K562 (cell line): ENCODE results near the gene NAT14. TPM values are rescaled to one million over a fixed set of nuclear protein-coding genes. Genes with fewer than 3 reads are reported as not detected.

Source experiments
- ATAC-seq: fragments of 200-7000 bp; cut with Tn5 transposase; 3 replicates; pipeline ENCODE4 v1.9.1; 2020; ENCODE audit warnings: moderate library complexity
- BruUV-seq: library from RNA; stranded (reverse); fragments of 400-500 nt; replicated peaks from 2 replicates; lab custom pipeline; 2021; lab: Mats Ljungman, UMichigan
- CTCF ChIA-PET: fragments of 300-600 bp; formaldehyde crosslinking; extraction: SDS; loops from one replicate; lab custom pipeline; 2021; ENCODE audit warnings: low intra/inter-chr PET ratio; lab: Yijun Ruan, JAX
- POLR2A ChIA-PET: fragments of 300-600, 350-650 bp; sonication (Branson Sonifier 250); formaldehyde crosslinking; extraction: SDS; loops from one replicate; lab custom pipeline; 2021; ENCODE audit warnings: antibody characterized with exemption, inconsistent platforms; lab: Yijun Ruan, JAX
- DNase-seq, 4 experiments: peaks; one replicate each; pipeline versions ENCODE4 v3.0.0 to v3.0.0-alpha.2; 2011 to 2018; ENCODE audit warnings: low spot score in 3 of 4, mixed read lengths in 3 of 4; ENCODE audit errors: extremely low read depth in 1 of 4
- FAIRE-seq: peaks from 2 replicates; lab custom pipeline; 2011; peaks lifted over from hg19 to GRCh38; lab: Jason Lieb, UNC
- H2AFZ ChIP-seq: 2 replicates; pipeline ENCODE4 v1.6.0; 2011; ENCODE audit warnings: low read depth, low read length, control low read depth, inconsistent platforms
- H3K27ac ChIP-seq: fragments of 200-600 bp; 3 replicates; pipeline ENCODE4 v1.8.0; 2011; ENCODE audit warnings: low read depth, mild to moderate bottlenecking, control low read depth, inconsistent platforms, low read length, moderate library complexity, mixed read lengths; ENCODE audit errors: extremely low read depth
- H3K27me3 ChIP-seq, 2 experiments: fragments of 300-600 bp in 1 of 2; 2 replicates in 1 of 2; 3 replicates in 1 of 2; pipeline versions ENCODE4 v1.6.0 to v1.8.0; 2011; ENCODE audit warnings: inconsistent platforms in 2 of 2, low read length in 2 of 2, mild to moderate bottlenecking in 1 of 2, mixed read lengths in 1 of 2, moderate library complexity in 1 of 2; ENCODE audit not compliant: control insufficient read depth in 2 of 2, insufficient read depth in 2 of 2
- H3K36me3 ChIP-seq: fragments of 300-600 bp; 3 replicates; pipeline ENCODE4 v1.8.0; 2011; ENCODE audit warnings: mild to moderate bottlenecking, low read length, inconsistent platforms; ENCODE audit not compliant: control insufficient read depth, insufficient read depth
- H3K4me1 ChIP-seq, 2 experiments: fragments of 200-600 bp in 1 of 2; replicated peaks in 1 of 2; 2 replicates in 1 of 2; 3 replicates in 1 of 2; pipeline versions ENCODE4 v1.5.1 to v1.8.0; 2011; ENCODE audit warnings: inconsistent platforms in 2 of 2, low read length in 2 of 2, mild to moderate bottlenecking in 1 of 2, mixed read lengths in 1 of 2, moderate library complexity in 1 of 2; ENCODE audit not compliant: control insufficient read depth in 2 of 2, insufficient read depth in 2 of 2
- H3K4me2 ChIP-seq: 2 replicates; pipeline ENCODE4 v1.6.1; 2011; ENCODE audit warnings: low read length, control low read depth, inconsistent platforms, mixed read lengths; ENCODE audit not compliant: insufficient read depth
- H3K4me3 ChIP-seq: fragments of 200-600 bp; sonication (generic), shearing (Covaris generic); 2 replicates; pipeline ENCODE4 v1.5.1; 2016; ENCODE audit warnings: control low read depth, inconsistent platforms
- H3K79me2 ChIP-seq: fragments of 200-600 bp; 3 replicates; pipeline ENCODE4 v1.8.0; 2011; ENCODE audit warnings: low read length, inconsistent platforms; ENCODE audit not compliant: control insufficient read depth, insufficient read depth
- H3K9ac ChIP-seq, 2 experiments: 2 replicates each; pipeline versions ENCODE4 v1.6.0 to v1.6.1; 2011; ENCODE audit warnings: low read depth in 2 of 2, low read length in 2 of 2, control low read depth in 1 of 2, inconsistent platforms in 1 of 2, mild to moderate bottlenecking in 1 of 2, mixed read lengths in 1 of 2; ENCODE audit not compliant: insufficient read depth in 1 of 2
- H3K9me1 ChIP-seq: one replicate; pipeline ENCODE4 v1.6.0; 2011; ENCODE audit warnings: inconsistent platforms, mild to moderate bottlenecking, low read length, moderate library complexity; ENCODE audit not compliant: control insufficient read depth, insufficient read depth
- H3K9me3 ChIP-seq: replicated peaks from 2 replicates; pipeline ENCODE4 v1.5.1; 2011; ENCODE audit warnings: low read depth, low read length, inconsistent platforms; ENCODE audit not compliant: control insufficient read depth, insufficient read depth
- H4K20me1 ChIP-seq: replicated peaks from 2 replicates; pipeline ENCODE4 v1.6.1; 2011; ENCODE audit warnings: low read length, inconsistent platforms, mixed read lengths; ENCODE audit not compliant: control insufficient read depth, insufficient read depth
- ADNP ChIP-seq: fragments of 200-800 bp; sonication (Bioruptor generic); IDR thresholded peaks from 2 replicates; pipeline ENCODE4 v1.6.1; 2016; ENCODE audit warnings: missing genetic modification characterization, missing compliant biosample characterization
- BCOR ChIP-seq: fragments of 450-650 bp; IDR thresholded peaks from 2 replicates; pipeline ENCODE4 v1.6.1; 2016
- ELF4 ChIP-seq: fragments of 450-650 bp; formaldehyde crosslinking; IDR thresholded peaks from 2 replicates; pipeline ENCODE4 v1.4.0; 2022; ENCODE audit warnings: missing genetic modification characterization
- HDAC2 ChIP-seq: fragments of 450-650 bp; IDR thresholded peaks from 2 replicates; pipeline ENCODE4 v1.6.1; 2016; ENCODE audit warnings: mild to moderate bottlenecking
- KDM1A ChIP-seq, 2 experiments: fragments of 450-650 bp; IDR thresholded peaks; 2 replicates each; pipeline ENCODE4 v1.6.1; 2016; ENCODE audit warnings: mild to moderate bottlenecking in 2 of 2
- RBM15 ChIP-seq: fragments of 200-400 bp; formaldehyde crosslinking; IDR thresholded peaks from 2 replicates; pipeline ENCODE4 v1.6.1; 2018; ENCODE audit warnings: mild to moderate bottlenecking, low read length, moderate library complexity; ENCODE audit not compliant: insufficient read depth
- RBM25 ChIP-seq: fragments of 200-400 bp; formaldehyde crosslinking; IDR thresholded peaks from 2 replicates; pipeline ENCODE4 v1.6.1; 2018; ENCODE audit warnings: low read length, low read depth, moderate library complexity; ENCODE audit not compliant: severe bottlenecking
- SIRT6 ChIP-seq: IDR thresholded peaks from one replicate; pipeline ENCODE4 v1.6.1; 2012; ENCODE audit warnings: low read depth, mild to moderate bottlenecking, control low read depth, inconsistent platforms, low read length, moderate library complexity
- SMARCA5 ChIP-seq: fragments of 450-650 bp; IDR thresholded peaks from 2 replicates; pipeline ENCODE4 v1.6.1; 2016
- ZFP36 ChIP-seq: fragments of 150-350 bp; IDR thresholded peaks from 2 replicates; pipeline ENCODE4 v1.6.1; 2018; ENCODE audit warnings: low read length, low read depth; ENCODE audit not compliant: partially characterized antibody
- ZNF121 ChIP-seq: sonication (generic); formaldehyde crosslinking; conservative IDR thresholded peaks from 2 replicates; pipeline ENCODE4 v1.8.0; 2022; ENCODE audit warnings: missing genetic modification reagents
- WGBS: fragments of 100-300 bp; shearing (Covaris generic); methylation state at CpG from one replicate; pipeline ENCODE4 v1.1.6; 2016; ENCODE audit warnings: low coverage, mixed read lengths; ENCODE audit not compliant: insufficient coverage; ENCODE audit errors: missing lambda C conversion rate; 5-methylcytosine and 5-hydroxymethylcytosine counted together
- in situ Hi-C: fragments of 300-500 bp; cut with MboI; formaldehyde crosslinking; loops from 4 replicates; pipeline ENCODE4 v1.15.0; 2018; ENCODE audit warnings: inconsistent platforms, mixed read lengths
- intact Hi-C: fragments of 100-400 bp; cut with micrococcal nuclease; formaldehyde crosslinking; loops from 2 replicates; pipeline ENCODE4 v1.14.2; 2022
- polyA plus RNA-seq, 8 experiments: library from polyadenylated mRNA; depleted of rRNA in 4 of 8; stranded (reverse) in 5 of 8; unstranded in 3 of 8; fragments of >200 nt; fragmentation: Nextera tagmentation in 2 of 8; fragmentation: Illumina TruSeq in 1 of 8; extraction: Ambion mirVana in 2 of 8; extraction: Trizol in 1 of 8; gene quantifications; 2 replicates each; pipeline versions ENCODE4 v1.2.1 to v1.2.3, GENCODE V29; 2011 to 2014; ENCODE audit warnings: inconsistent platforms in 1 of 8, missing spikeins in 1 of 8
- total RNA-seq, 7 experiments: library from RNA; depleted of rRNA in 6 of 7; stranded (reverse); fragments of >200 nt in 6 of 7; fragmentation: Illumina TruSeq in 2 of 7; extraction: Trizol in 2 of 7; gene quantifications; 2 replicates each; pipeline versions ENCODE4 v1.2.1 to v1.2.3, GENCODE V29; 2011 to 2021; ENCODE audit warnings: low replicate concordance in 1 of 7

NAT14 gene
- total and polyA plus RNA-seq, 9 of the 15 experiments (the other 6 are each of a cell fraction or from before 2014, with no cell fraction given), result 2.4 to 77.0 (median 26.7) TPM

GRCh38 chr19:55497763-55498162 lies 12.8 kb downstream of the NAT14 start:
- FAIRE-seq, result no peak
- POLR2A ChIA-PET, result interaction anchor here (0.6 to 2.6 kb wide), 5 partner anchors 11 to 342 kb away, joined by 3 to 15 read pairs (median 5); partner anchors contain the start of genes NAT14 and SSC5D

GRCh38 chr19:55498246-55498840 lies 13.4 kb downstream of the NAT14 start:
- Histone ChIP-seq H3K4me2 (no peak overlapping the region), H3K27ac (no peak overlapping the region), H2AFZ (no peak overlapping the region), H3K9me3 (no peaks in the 10 kb centered on the region; the same call in 1 of the 2 replicates), H3K9me1 (no peaks in the 10 kb centered on the region), H3K9ac (no peak overlapping the region; a peak in 1 of 4 replicates), H3K27me3 (no peaks in the 10 kb centered on the region), H3K4me1 (peaks cover 14 to 26% of the 10 kb centered on the region in 2 experiments), H3K4me3 (no peak overlapping the region), H3K79me2 (no peaks in the 10 kb centered on the region), H4K20me1 (no peaks in the 10 kb centered on the region), H3K36me3 (no peaks in the 10 kb centered on the region)
- ChIA-PET CTCF (no interaction called here), POLR2A (interaction anchor here (0.6 to 2.6 kb wide), 5 partner anchors 8 to 108 kb away, joined by 3 to 15 read pairs (median 5); partner anchors contain the start of genes NAT14 and SSC5D)
- intact Hi-C loops, result no loop called here
- ATAC-seq (no peak), DNase-seq (no peak), FAIRE-seq (peak; percentile 48)
- no TSS peak for BruUV-seq
- peak; percentile 82 for TF ChIP-seq RBM25
- peak; percentile 55; the same call in 1 of the 2 replicates for TF ChIP-seq ADNP (tag)
- peak; percentile 90 for TF ChIP-seq ZFP36
- no peak for TF ChIP-seq SIRT6
- TF ChIP-seq KDM1A (IDR thresholded peaks at IDR 0.05), result peak; percentile 26 to 57; a peak in 3 of 4 replicates
- peak; percentile 36; the same call in 1 of the 2 replicates for TF ChIP-seq HDAC2
- no peak for TF ChIP-seq RBM15
- TF ChIP-seq BCOR, result peak; percentile 87
- TF ChIP-seq SMARCA5, result peak; percentile 63; the same call in 1 of the 2 replicates
- in situ Hi-C loops, result no loop called here
- WGBS, result 32% methylated on average over 2 of the region's 2 CpGs

More at GRCh38 chr19:55497763-55498162, 12.8 kb downstream of the NAT14 start:
- DNase-seq, result no peak
- peaks cover 12 to 25% of the 10 kb centered on the region in 2 experiments for H3K4me1 ChIP-seq
- CTCF ChIA-PET, result no interaction called here
- intact Hi-C loops (no loop called here), in situ Hi-C loops (no loop called here)
- WGBS, result 56% methylated on average over 12 of the region's 13 CpGs
- H3K79me2 ChIP-seq, result no peaks in the 10 kb centered on the region
- TF ChIP-seq ZNF121 (CRISPR knock-in tag), result peak; percentile 50; the same call in 1 of the 2 replicates
- no peak for TF ChIP-seq ELF4 (CRISPR knock-in tag)
- H4K20me1 ChIP-seq, result no peaks in the 10 kb centered on the region
- no peak overlapping the region for H3K4me3 ChIP-seq
- peak overlapping the region in 1 of 2 experiments; percentile 44; a peak in 1 of 4 replicates for H3K9ac ChIP-seq
- H3K4me2 ChIP-seq, result no peak overlapping the region
- BruUV-seq, result no TSS peak
- H3K36me3 ChIP-seq, result no peaks in the 10 kb centered on the region
- no peak overlapping the region for H3K27ac ChIP-seq
- no peak overlapping the region for H2AFZ ChIP-seq
- no peaks in the 10 kb centered on the region for H3K27me3 ChIP-seq
- no peaks in the 10 kb centered on the region for H3K9me1 ChIP-seq
- ATAC-seq, result no peak
- H3K9me3 ChIP-seq, result no peaks in the 10 kb centered on the region
